HG03103 (cell line): Measurements from ENCODE around the gene SLC9A8.

Source experiments
- ATAC-seq: cut with Tn5 transposase; IDR thresholded peaks from one replicate; pipeline ENCODE4 v1.9.1; 2021; ENCODE audit warnings: low read depth; ENCODE audit not compliant: unreplicated experiment

Gene SLC9A8

DNA sequence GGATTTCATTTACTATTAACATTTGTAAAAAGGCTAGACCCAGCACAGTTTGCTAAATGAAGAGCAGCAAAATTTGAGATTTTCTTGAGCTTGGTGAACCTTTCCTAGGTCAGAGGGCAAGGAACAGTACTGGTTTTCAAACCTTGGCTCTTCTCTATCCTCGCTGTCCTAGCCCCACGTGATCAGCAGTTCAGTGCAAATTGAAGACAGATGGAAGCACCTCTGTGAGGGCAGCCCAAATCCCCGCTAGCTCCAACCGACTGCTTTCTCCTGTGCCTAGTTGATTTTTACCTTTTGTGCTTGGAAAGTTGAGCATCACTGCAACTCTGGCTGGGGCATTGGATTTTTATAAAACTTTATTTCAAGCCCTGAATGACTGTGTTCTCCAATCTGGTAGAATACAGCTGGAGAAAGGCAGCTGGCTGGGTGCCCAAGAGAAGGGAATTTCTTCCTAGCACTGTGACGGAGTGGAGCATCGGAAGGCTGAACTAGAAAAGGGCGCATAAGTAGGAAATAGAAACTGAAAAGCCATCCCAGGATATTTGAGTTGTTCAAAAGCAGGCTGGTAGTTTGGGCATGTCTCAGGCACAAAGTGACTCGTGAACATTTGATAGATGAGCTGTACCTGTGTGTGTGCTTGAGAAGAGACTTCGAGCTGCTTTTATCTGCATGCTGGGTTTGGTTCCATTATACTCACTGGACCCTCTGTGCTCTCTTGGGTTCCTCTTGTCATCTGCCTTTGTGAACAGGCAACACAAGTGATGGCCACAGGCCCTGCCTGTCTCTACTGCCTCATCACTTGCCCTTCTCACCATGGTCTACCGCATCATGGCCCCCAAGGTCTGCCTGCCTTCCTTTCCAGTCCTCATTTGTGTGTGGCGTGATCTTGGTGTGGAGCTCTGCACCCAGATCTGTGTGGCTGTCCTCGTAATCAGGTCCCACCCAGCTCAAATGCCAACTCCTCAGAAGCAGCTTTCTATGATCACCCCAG lies 125.8 kb downstream of the SLC9A8 start:
- no peak for ATAC-seq

DNA sequence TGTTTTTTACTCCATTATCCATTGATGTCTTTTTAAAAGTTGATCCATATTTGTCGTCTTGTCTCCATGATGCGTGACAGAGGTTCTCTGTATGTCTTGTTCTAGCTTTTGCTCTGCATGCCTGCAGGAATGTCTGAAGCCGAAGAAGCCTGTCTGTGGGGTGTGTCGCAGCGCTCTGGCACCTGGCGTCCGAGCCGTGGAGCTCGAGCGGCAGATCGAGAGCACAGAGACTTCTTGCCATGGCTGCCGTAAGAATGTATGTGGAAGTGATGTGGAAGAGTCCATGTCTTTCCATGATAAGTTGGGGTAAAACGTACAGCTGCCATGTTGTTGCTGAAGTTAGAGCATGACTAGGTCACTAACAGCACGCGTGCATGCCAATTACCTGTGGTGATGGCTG lies 128.8 kb downstream of the SLC9A8 start:
- no peak for ATAC-seq
